Brain microvascular endothelial cell (primary cell): ENCODE data around the gene PDGFC.

Experiments used
- DNase-seq: peaks from one replicate; pipeline ENCODE4 v3.0.0-alpha.2; 2020
- H3K27ac ChIP-seq: fragments of 250-450 bp; sonication (Bioruptor Pico); 2 replicates; pipeline ENCODE4 v1.5.1; 2020; ENCODE audit warnings: mild to moderate bottlenecking, moderate library complexity
- H3K27me3 ChIP-seq: fragments of 250-450 bp; sonication (Bioruptor Pico); replicated peaks from 2 replicates; pipeline ENCODE4 v1.5.1; 2020; ENCODE audit warnings: mild to moderate bottlenecking
- H3K36me3 ChIP-seq: fragments of 250-450 bp; sonication (Bioruptor Pico); replicated peaks from 2 replicates; pipeline ENCODE4 v1.5.1; 2020; ENCODE audit warnings: mild to moderate bottlenecking
- H3K4me3 ChIP-seq: 2 replicates; pipeline ENCODE4 v1.5.1; 2011; ENCODE audit warnings: low read depth, mild to moderate bottlenecking, control low read depth, low read length, moderate library complexity
- in situ Hi-C: cut with HindIII; loops from 2 replicates; pipeline ENCODE4 v1.10.0; 2017; ENCODE audit warnings: low sequenced_read_pairs, low pct_ligation_motif_present
- TF ChIP-seq, protein P1 (sequence below): IDR thresholded peaks from 2 replicates; pipeline ENCODE4 v1.5.1; 2011; ENCODE audit warnings: low read depth, mild to moderate bottlenecking, moderate library complexity, low read length, control low read depth, inconsistent platforms; ENCODE audit errors: missing control alignments

PDGFC gene

DNA sequence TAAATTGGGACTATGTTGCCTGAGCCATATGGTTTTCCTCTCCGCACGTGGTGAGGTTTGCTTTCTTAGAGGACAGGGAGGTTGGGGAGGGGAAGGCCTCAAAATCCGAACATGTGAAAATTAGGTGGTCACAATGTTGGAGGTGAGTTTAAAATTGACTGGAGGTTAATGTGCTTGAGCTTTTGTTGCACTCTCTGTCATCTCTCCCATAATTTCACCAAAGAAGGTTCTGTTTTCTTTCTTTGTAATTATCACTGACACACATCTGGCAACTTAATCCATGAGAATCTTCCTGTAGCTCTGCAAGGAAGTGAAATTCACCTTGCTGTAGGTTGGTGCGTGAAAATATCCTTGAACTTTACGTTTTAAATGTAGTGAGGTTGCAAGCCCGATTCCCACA lies 225.5 kb downstream of the PDGFC start:
- Histone ChIP-seq H3K36me3 (no peaks in the 10 kb centered on the region), H3K27me3 (no peaks in the 10 kb centered on the region), H3K4me3 (no peak overlapping the region), H3K27ac (no peak overlapping the region)
- TF ChIP-seq, protein P1, sequence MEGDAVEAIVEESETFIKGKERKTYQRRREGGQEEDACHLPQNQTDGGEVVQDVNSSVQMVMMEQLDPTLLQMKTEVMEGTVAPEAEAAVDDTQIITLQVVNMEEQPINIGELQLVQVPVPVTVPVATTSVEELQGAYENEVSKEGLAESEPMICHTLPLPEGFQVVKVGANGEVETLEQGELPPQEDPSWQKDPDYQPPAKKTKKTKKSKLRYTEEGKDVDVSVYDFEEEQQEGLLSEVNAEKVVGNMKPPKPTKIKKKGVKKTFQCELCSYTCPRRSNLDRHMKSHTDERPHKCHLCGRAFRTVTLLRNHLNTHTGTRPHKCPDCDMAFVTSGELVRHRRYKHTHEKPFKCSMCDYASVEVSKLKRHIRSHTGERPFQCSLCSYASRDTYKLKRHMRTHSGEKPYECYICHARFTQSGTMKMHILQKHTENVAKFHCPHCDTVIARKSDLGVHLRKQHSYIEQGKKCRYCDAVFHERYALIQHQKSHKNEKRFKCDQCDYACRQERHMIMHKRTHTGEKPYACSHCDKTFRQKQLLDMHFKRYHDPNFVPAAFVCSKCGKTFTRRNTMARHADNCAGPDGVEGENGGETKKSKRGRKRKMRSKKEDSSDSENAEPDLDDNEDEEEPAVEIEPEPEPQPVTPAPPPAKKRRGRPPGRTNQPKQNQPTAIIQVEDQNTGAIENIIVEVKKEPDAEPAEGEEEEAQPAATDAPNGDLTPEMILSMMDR, result no peak
- in situ Hi-C loops, result no loop called here
- no peak for DNase-seq

DNA sequence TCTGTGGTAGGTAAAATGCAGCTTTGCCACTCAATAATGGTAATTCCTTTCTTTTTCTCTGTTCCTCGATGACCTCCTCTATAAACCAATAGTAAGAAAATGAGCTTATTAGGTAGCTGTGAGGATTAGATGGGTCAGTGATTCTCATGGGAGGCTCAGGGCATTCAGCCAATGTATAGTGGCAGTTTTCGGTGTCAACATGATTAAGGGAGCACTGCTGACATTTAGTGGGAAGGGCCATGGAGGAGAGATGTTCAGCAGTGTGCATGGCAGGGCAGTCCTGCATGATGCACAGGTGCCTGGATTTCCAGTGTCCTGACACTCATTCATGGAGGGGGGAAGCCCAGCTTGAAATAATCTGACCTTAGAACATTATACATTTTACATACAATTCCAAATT lies 232.8 kb downstream of the PDGFC start:
- Histone ChIP-seq H3K27me3 (no peaks in the 10 kb centered on the region), H3K4me3 (no peak overlapping the region), H3K36me3 (no peaks in the 10 kb centered on the region), H3K27ac (no peak overlapping the region)
- DNase-seq, result no peak
- in situ Hi-C loops, result no loop called here
- TF ChIP-seq, protein P1, result no peak

DNA sequence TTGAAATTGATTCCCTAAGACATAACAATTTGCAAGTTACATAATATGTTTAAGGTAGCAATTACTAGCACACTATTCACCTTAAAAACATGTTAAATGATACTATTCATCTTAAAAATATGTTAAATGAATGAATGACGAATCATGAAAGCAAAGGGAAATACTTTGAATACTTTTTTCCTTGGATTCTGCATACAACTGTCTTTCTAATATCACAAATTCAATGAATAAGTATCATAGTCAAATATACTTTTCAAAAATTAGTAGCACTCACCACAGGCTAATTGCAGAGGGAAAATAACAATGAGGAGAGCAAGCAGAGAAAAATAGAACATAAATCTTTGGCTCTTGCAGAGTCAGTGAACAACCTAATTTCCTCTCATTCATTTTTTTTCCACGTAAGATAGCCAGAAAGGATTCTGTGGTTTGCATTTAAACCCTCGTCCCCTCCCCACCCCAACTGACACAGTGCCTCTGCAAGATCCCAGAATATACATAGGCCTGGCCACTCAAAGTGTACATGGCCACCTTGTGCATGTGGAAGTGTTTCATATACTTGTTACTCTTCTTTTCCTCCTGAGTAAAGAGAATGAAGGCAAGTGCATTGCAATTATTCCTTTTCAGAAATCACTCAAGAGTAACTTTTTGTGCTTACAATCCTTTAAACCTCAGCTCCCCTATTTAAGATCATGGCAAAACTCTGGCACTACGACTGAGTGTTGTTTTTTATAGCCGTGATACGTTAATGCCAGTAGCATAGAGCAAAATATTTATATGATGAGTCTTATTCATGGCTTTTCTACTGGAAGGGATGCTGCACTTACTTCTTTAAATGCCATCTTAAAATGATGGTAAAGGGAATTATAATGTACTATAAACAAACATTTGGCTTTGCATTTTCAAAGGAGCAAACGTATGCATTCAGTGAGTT lies 236.4 kb downstream of the PDGFC start:
- TF ChIP-seq, protein P1, result no peak
- Histone ChIP-seq H3K27ac (no peak overlapping the region), H3K4me3 (no peak overlapping the region), H3K36me3 (no peaks in the 10 kb centered on the region), H3K27me3 (no peaks in the 10 kb centered on the region)
- DNase-seq, result no peak
- in situ Hi-C loops, result no loop called here

DNA sequence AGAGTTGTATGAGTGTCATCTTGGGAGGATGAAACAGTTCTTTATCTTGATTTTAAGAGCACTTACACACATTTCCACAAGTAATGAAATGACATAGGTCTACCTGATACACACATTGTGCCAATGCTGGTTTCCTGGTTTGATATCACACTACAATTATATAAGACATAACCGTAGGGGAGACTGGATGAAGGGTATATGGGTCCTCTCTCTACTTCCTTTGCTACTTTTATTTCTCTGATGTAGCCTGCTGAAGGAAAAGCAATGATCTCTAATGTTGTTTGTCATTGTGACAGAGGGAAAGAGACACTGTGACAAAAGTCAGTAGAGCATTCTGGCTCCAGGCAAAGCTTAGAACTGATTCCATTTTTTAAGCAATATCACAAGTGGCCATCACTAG lies 238.0 kb downstream of the PDGFC start:
- TF ChIP-seq, protein P1, result no peak
- no peaks in the 10 kb centered on the region for H3K36me3 ChIP-seq
- H3K27me3 ChIP-seq, result no peaks in the 10 kb centered on the region
- no peak for DNase-seq
- no peak overlapping the region for H3K4me3 ChIP-seq
- H3K27ac ChIP-seq, result no peak overlapping the region
- in situ Hi-C loops, result no loop called here

DNA sequence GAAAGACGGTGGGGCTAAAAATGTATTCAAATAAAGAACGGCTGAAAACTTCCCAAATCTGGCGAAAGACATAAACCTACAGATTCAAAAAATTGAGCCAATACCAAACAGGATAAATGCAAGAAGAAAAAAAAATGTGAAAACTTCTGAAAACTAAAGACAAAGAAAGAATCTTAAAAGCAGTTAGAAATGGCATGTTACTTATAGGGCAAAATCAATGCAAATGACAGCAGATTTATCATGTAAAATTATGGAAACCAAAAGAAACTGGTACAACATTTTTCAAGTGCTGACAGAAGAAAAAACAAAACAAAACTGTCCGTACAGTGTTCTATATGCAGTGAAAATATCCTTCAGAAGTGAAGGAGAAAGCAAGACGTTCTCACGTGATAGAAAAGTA lies 239.0 kb downstream of the PDGFC start:
- in situ Hi-C loops, result no loop called here
- H3K36me3 ChIP-seq, result no peaks in the 10 kb centered on the region
- TF ChIP-seq, protein P1, result no peak
- DNase-seq, result no peak
- no peak overlapping the region for H3K4me3 ChIP-seq
- no peaks in the 10 kb centered on the region for H3K27me3 ChIP-seq
- H3K27ac ChIP-seq, result no peak overlapping the region

DNA sequence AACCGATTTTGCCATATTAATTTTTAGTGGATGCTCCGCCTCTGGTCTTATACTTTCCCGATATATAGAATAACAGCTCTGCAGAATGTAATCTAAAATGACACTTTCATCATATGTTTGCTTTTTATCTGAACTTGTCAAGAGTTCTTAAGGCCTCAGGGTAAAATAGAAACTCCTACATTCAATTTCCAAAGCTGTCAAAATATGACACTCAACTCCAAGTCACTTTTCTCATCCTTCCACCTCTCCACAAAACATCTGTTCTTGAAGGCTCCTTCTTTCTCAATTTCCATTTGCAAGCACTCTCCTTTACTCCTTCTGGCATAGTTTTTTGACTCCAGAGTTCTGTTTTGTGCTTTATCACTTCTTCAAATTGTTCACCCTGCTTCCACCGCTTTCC lies 242.2 kb downstream of the PDGFC start:
- TF ChIP-seq, protein P1, result no peak
- Histone ChIP-seq H3K4me3 (no peak overlapping the region), H3K27me3 (no peaks in the 10 kb centered on the region), H3K27ac (no peak overlapping the region), H3K36me3 (no peaks in the 10 kb centered on the region)
- in situ Hi-C loops, result no loop called here
- no peak for DNase-seq
